Renal cortex interstitium (tissue), 3 donors: Measurements from ENCODE around the gene LRRK1. TPM values are rescaled to one million over a fixed set of nuclear protein-coding genes. Genes with fewer than 3 reads are reported as not detected.

Source experiments
- polyA plus RNA-seq, 3 donors: library from polyadenylated mRNA; unstranded; fragments of 120-200 nt; gene quantifications; one replicate each; pipeline ENCODE4 v1.2.1, GENCODE V29; 2013; ENCODE audit not compliant: insufficient read length in 3 of 3

LRRK1 gene
- polyA plus RNA-seq, 3 donors: 3.1 to 6.1 (median 3.2) TPM

Other genes with a start within 250 kb of the LRRK1 start
- gene ALDH1A3, start 39.5 kb upstream of the LRRK1 start, polyA plus RNA-seq: 1 to 10 TPM; 5.2 to 7.1 (median 5.9) TPM